GM12874 (cell line): Measurements from ENCODE around the gene MAT2A.

Experiments
- CTCF ChIP-seq: IDR thresholded peaks from 2 replicates; pipeline ENCODE4 v1.5.1; 2011; ENCODE audit warnings: low read depth, mild to moderate bottlenecking, control low read depth, low read length, moderate library complexity; ENCODE audit not compliant: insufficient read depth

MAT2A gene

GRCh38 chr2:85545780-85546240 lies 6.8 kb downstream of the MAT2A start:
- no peak for TF ChIP-seq CTCF

GRCh38 chr2:85547089-85547858 lies 8.3 kb downstream of the MAT2A start:
- TF ChIP-seq CTCF = no peak

- TF ChIP-seq CTCF = no peak
Measured at GRCh38 chr2:85547859-85548607, 9.1 kb downstream of the MAT2A start.

GRCh38 chr2:85548608-85548900 lies 9.6 kb downstream of the MAT2A start:
- TF ChIP-seq CTCF = no peak

GRCh38 chr2:85549095-85549494 lies 10.1 kb downstream of the MAT2A start:
- no peak for TF ChIP-seq CTCF

GRCh38 chr2:85549826-85550225 lies 10.9 kb downstream of the MAT2A start:
- no peak for TF ChIP-seq CTCF

- no peak for TF ChIP-seq CTCF
Measured at GRCh38 chr2:85550486-85550885, 11.5 kb downstream of the MAT2A start.
